Astrocyte of the spinal cord (primary cell): ENCODE measurements around the gene INPP5D.

Source experiments
- DNase-seq: peaks from one replicate; pipeline ENCODE4 v3.0.0; 2011; ENCODE audit warnings: low read depth, low spot score
- H3K4me3 ChIP-seq: 2 replicates; pipeline ENCODE4 v1.5.1; 2011; ENCODE audit warnings: low read depth, mild to moderate bottlenecking, low read length, moderate library complexity
- in situ Hi-C: cut with HindIII; loops from 2 replicates; pipeline ENCODE4 v1.10.0; 2017; ENCODE audit warnings: low sequenced_read_pairs
- TF ChIP-seq, protein P1 (sequence below): IDR thresholded peaks from 2 replicates; pipeline ENCODE4 v1.5.1; 2012; ENCODE audit warnings: low read depth, mild to moderate bottlenecking, low read length, inconsistent platforms

Gene INPP5D

DNA sequence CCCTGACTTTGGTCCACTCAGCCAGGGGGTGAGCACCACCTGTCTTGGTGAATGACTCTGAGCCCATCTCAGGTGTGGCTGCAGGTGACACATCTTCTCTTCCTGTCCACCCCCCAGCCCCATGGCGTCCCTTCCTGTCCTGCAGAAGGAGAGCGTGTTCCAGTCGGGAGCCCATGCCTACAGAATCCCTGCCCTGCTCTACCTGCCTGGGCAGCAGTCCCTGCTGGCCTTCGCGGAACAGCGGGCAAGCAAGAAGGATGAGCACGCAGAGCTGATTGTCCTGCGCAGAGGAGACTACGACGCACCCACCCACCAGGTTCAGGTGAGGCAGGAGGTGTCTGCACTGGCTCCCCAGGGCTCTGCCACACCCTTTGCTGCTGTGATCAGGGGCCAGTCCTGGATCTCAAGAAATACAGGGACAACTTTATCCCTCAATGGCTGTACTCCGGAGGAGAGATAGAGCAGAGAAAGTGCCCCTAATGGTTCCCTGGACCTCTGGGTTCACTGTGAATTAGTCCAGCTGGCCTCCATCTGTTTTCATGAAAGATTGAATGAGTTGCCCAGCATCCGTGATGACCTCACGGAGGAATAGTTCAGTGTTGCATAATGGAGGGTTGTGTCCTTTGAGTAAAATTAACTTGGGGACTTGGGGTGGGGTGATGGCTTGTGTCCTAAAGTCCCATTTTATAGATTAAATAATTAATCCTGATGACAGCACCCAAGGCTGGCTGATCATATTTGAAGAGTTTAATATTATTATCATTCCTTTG, 27.4 kb upstream of the INPP5D start, which contains the start of gene NEU2:
NEU2 (plus strand) TSS at position 122 of the 770 bp plus-strand sequence; CDS start at position 122, 0 bp downstream.
- DNase-seq, result no peak
- in situ Hi-C loops, result no loop called here
- TF ChIP-seq, protein P1, sequence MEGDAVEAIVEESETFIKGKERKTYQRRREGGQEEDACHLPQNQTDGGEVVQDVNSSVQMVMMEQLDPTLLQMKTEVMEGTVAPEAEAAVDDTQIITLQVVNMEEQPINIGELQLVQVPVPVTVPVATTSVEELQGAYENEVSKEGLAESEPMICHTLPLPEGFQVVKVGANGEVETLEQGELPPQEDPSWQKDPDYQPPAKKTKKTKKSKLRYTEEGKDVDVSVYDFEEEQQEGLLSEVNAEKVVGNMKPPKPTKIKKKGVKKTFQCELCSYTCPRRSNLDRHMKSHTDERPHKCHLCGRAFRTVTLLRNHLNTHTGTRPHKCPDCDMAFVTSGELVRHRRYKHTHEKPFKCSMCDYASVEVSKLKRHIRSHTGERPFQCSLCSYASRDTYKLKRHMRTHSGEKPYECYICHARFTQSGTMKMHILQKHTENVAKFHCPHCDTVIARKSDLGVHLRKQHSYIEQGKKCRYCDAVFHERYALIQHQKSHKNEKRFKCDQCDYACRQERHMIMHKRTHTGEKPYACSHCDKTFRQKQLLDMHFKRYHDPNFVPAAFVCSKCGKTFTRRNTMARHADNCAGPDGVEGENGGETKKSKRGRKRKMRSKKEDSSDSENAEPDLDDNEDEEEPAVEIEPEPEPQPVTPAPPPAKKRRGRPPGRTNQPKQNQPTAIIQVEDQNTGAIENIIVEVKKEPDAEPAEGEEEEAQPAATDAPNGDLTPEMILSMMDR, result no peak
- H3K4me3 ChIP-seq, result no peak within 1 kb of the TSS

DNA sequence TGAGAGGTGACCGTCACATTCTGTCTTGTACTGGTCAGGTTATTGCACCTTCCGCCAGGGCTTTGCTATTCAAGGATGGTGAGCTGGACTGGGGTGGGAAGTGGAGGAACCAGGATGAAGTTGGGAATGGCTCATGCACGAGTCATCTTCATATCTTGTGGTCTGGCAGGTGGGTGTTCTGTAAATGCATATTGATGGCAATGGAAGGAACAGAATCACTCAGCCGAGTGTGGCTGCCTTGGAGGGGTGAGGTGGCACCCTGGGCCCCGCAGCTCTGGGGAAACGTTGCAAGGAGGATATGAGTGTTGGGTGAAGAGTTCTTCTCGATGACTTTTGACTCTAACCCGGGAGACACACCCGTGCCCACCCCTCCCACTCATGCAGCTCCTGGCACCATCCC, 26.5 kb upstream of the INPP5D start:
- DNase-seq, result no peak
- in situ Hi-C loops, result no loop called here
- H3K4me3 ChIP-seq, result no peak overlapping the region
- TF ChIP-seq, protein P1, result no peak

DNA sequence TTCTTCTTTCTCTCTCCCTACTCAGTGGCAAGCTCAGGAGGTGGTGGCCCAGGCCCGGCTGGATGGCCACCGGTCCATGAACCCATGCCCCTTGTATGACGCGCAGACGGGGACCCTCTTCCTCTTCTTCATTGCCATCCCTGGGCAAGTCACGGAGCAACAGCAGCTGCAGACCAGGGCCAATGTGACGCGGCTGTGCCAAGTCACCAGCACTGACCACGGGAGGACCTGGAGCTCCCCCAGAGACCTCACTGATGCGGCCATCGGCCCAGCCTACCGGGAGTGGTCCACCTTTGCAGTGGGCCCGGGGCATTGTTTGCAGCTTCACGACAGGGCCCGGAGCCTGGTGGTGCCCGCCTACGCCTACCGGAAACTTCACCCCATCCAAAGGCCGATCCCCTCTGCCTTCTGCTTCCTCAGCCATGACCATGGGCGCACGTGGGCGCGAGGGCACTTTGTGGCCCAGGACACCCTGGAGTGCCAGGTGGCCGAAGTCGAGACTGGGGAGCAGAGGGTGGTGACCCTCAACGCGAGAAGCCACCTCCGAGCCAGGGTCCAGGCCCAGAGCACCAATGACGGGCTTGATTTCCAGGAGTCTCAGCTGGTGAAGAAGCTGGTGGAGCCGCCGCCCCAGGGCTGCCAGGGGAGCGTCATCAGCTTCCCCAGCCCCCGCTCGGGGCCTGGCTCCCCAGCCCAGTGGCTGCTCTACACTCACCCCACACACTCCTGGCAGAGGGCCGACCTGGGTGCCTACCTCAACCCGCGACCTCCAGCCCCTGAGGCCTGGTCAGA, 25.9 kb upstream of the INPP5D start:
- in situ Hi-C loops, result no loop called here
- no peak overlapping the region for H3K4me3 ChIP-seq
- DNase-seq, result no peak
- TF ChIP-seq, protein P1, result no peak

DNA sequence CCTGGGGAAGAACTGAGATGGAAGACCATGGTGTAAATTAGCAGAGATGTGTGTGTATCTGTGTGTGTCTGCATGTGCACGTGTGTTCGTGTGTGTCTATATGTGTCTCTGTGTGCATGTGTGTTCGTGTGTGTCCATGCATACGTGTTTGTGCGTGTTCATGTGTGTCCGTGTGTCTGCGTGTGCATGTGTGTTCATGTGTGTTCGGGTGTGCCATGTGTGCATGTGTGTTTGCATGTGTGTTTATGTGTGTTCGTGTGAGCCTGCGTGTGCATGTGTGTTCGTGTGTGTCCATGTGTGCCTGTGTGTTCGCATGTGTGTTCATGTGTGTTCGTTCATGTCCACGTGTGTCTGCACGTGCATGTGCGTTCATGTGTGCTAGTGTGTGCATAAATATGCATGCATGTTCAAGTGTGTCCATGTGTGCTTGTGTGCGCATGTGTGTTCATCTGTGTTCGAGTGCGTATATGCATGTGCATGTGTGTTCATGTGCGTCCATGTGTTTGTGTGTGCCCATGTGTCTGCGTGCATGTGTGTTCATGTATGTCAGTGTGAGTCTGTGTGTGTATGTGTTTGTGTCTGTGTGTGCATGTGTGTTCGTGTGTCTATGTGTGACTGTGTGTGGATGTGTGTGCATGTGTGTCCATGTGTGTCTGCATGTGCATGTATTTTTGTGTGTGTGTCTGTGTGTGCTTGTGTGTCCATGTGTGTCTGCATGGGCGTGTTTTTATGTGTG, 24.5 kb upstream of the INPP5D start:
- TF ChIP-seq, protein P1, result no peak
- H3K4me3 ChIP-seq, result no peak overlapping the region
- in situ Hi-C loops, result no loop called here
- DNase-seq, result no peak

DNA sequence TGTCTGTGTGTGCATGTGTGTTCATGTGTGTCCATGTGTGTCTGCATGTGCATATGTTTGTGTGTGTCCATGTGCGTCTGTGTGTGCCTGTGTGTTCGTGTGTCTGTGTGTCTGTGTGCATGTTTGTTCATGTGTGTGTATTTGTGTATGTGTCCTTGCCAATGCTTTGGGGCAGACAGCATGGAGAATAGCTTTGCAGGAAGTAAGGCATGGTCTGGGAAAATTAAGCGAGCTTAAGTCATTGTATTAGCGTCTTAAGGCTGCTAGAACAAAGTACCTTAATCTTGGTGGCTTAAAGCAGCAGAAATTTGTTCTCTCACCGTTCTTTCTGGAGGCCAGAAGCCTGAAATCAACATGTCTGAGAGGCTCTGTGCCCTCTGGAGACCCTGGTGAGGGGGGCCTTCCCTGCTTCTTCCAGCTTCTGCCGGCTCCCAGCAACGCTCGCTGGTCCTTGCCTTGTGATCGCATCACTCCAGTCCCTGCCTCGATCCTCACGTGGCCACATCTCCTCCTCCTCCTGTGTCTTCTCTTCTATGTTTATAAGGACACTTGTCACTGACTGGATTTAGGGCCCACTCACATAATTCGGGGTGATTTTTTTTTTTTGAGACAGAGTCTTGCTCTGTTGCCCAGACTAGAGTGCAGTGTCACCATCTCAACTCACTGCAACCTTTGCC, 23.8 kb upstream of the INPP5D start:
- in situ Hi-C loops, result no loop called here
- H3K4me3 ChIP-seq, result no peak overlapping the region
- TF ChIP-seq, protein P1, result no peak
- DNase-seq, result no peak

DNA sequence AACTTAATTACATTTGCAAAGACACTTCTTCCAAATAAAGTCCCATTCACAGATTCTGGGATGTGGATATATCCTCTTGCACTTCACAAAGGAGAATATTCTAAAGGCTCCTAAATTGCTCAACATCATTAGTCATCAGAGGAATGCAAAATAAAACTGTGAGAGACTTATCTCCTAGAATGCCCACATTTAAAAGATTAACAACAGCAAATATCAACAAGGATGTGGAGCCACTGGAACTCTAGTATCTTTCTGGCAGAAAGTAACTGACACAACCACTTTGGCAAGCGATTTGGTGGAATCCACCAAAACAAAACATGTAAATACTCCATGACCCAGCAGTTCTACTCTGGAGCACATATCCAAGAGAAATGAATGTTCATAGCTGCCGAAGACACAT, 23.1 kb upstream of the INPP5D start:
- DNase-seq, result no peak
- in situ Hi-C loops, result no loop called here
- no peak overlapping the region for H3K4me3 ChIP-seq
- TF ChIP-seq, protein P1, result no peak
